Activated CD8-positive, alpha-beta memory T cell treated with anti-CD3 and anti-CD28 coated beads for 36 hours (primary cell): ENCODE data around the gene FNBP1L. TPM values are rescaled to one million over a fixed set of nuclear protein-coding genes. Genes with fewer than 3 reads are reported as not detected.
"Not testable (repeated sequence)": the region's sequence is repeated elsewhere in the genome, so short reads cannot be mapped to it uniquely, and the experiment has no call there.

ENCODE experiments used
- CTCF ChIA-PET: fragments of 350-600 bp; sonication (Branson Sonifier 250); formaldehyde crosslinking; loops from one replicate; lab custom pipeline; 2021; ENCODE audit warnings: antibody characterized with exemption; lab: Charles Lee
- POLR2A ChIA-PET: fragments of 350-600 bp; sonication (Branson Sonifier 250); formaldehyde crosslinking; loops from one replicate; lab custom pipeline; 2021; ENCODE audit warnings: antibody characterized with exemption; lab: Charles Lee
- total RNA-seq, 2 experiments: library from RNA; stranded (reverse); gene quantifications; one replicate each; pipeline ENCODE4 v1.2.3, GENCODE V29; 2021

FNBP1L gene
- total RNA-seq, 2 experiments from 2014 or later, result 0.65 to 0.67 TPM

- ChIA-PET POLR2A (no interaction called here), CTCF (no interaction called here)
Measured at GRCh38 chr1:93441589-93441988, 6.3 kb upstream of the FNBP1L start.

- ChIA-PET POLR2A (no interaction called here), CTCF (no interaction called here)
Measured at GRCh38 chr1:93442008-93442666, 5.8 kb upstream of the FNBP1L start.

GRCh38 chr1:93442741-93443140 is 5.2 kb upstream of the FNBP1L start:
- ChIA-PET POLR2A (no interaction called here), CTCF (no interaction called here)

GRCh38 chr1:93443454-93443853 is 4.5 kb upstream of the FNBP1L start:
- CTCF ChIA-PET, result no interaction called here
- POLR2A ChIA-PET, result no interaction called here

GRCh38 chr1:93446837-93447451 is 974 bp upstream of the FNBP1L start:
- CTCF ChIA-PET, result interaction anchor here (1.2 to 1.4 kb wide), 2 partner anchors 182 kb away, joined by 3 to 5 read pairs; no protein-coding TSS in a partner anchor
- POLR2A ChIA-PET, result no interaction called here

- ChIA-PET CTCF (interaction anchor here (1.4 kb wide), 1 partner anchor 181 kb away, joined by 3 read pairs; no protein-coding TSS in a partner anchor), POLR2A (no interaction called here)
Measured at GRCh38 chr1:93448292-93448982, 519 bp downstream of the FNBP1L start.

- POLR2A ChIA-PET, result interaction anchor here (0.6 kb wide), 1 partner anchor 597 kb away, joined by 3 read pairs; no protein-coding TSS in a partner anchor
- CTCF ChIA-PET, result no interaction called here
Measured at GRCh38 chr1:93448983-93449804, 1.3 kb downstream of the FNBP1L start.

GRCh38 chr1:93450321-93450720 is 2.4 kb downstream of the FNBP1L start:
- ChIA-PET POLR2A (no interaction called here), CTCF (no interaction called here)

GRCh38 chr1:93453911-93454310 is 6.0 kb downstream of the FNBP1L start:
- ChIA-PET CTCF (no interaction called here), POLR2A (no interaction called here)

GRCh38 chr1:93459126-93459525 is 11.2 kb downstream of the FNBP1L start:
- CTCF ChIA-PET, result no interaction called here
- POLR2A ChIA-PET, result no interaction called here

- POLR2A ChIA-PET, result no interaction called here
- CTCF ChIA-PET, result no interaction called here
Measured at GRCh38 chr1:93461236-93461635, 13.3 kb downstream of the FNBP1L start.

- ChIA-PET POLR2A (no interaction called here), CTCF (no interaction called here)
Measured at GRCh38 chr1:93463960-93464359, 16.0 kb downstream of the FNBP1L start.

GRCh38 chr1:93465371-93466082 is 17.6 kb downstream of the FNBP1L start:
- POLR2A ChIA-PET, result not testable (repeated sequence)
- CTCF ChIA-PET, result interaction anchor here (0.6 kb wide), 1 partner anchor 97 kb away, joined by 5 read pairs; no protein-coding TSS in a partner anchor

- POLR2A ChIA-PET, result no interaction called here
- CTCF ChIA-PET, result no interaction called here
Measured at GRCh38 chr1:93467606-93468005, 19.7 kb downstream of the FNBP1L start.

GRCh38 chr1:93468662-93469061 is 20.7 kb downstream of the FNBP1L start:
- POLR2A ChIA-PET, result no interaction called here

GRCh38 chr1:93469223-93469622 is 21.3 kb downstream of the FNBP1L start:
- CTCF ChIA-PET, POLR2A ChIA-PET: not testable (repeated sequence)

More at GRCh38 chr1:93468662-93469061, 20.7 kb downstream of the FNBP1L start:
- CTCF ChIA-PET, result no interaction called here

- POLR2A ChIA-PET, result no interaction called here
- CTCF ChIA-PET, result no interaction called here
Measured at GRCh38 chr1:93471284-93471683, 23.4 kb downstream of the FNBP1L start.

GRCh38 chr1:93471911-93472310 is 24.0 kb downstream of the FNBP1L start:
- POLR2A ChIA-PET, result no interaction called here
- CTCF ChIA-PET, result no interaction called here

- ChIA-PET CTCF (no interaction called here), POLR2A (interaction anchor here (0.7 kb wide), 1 partner anchor 268 kb away, joined by 3 read pairs; no protein-coding TSS in a partner anchor)
Measured at GRCh38 chr1:93474321-93474720, 26.4 kb downstream of the FNBP1L start.
